Measurements from ENCODE around the gene SNX20. TPM values are rescaled to one million over a fixed set of nuclear protein-coding genes. Genes with fewer than 3 reads are reported as not detected.

SNX20 gene
- total RNA-seq, 3 donors from 2014 or later: 1.4 to 2.9 (median 1.7) TPM

GRCh38 chr16:50671644-50672260 lies 9.4 kb downstream of the SNX20 start:
- Histone ChIP-seq H3K4me3 (no peak overlapping the region), H3K36me3 (ENCODE audit: low read depth) (no peaks in the 10 kb centered on the region), H3K4me1 (ENCODE audit: low read depth) (no peaks in the 10 kb centered on the region), H3K9me3 (peaks cover 28% of the 10 kb centered on the region)
- DNase-seq: peak in 1 of 3 donors; percentile 56
- TF ChIP-seq, protein P1, sequence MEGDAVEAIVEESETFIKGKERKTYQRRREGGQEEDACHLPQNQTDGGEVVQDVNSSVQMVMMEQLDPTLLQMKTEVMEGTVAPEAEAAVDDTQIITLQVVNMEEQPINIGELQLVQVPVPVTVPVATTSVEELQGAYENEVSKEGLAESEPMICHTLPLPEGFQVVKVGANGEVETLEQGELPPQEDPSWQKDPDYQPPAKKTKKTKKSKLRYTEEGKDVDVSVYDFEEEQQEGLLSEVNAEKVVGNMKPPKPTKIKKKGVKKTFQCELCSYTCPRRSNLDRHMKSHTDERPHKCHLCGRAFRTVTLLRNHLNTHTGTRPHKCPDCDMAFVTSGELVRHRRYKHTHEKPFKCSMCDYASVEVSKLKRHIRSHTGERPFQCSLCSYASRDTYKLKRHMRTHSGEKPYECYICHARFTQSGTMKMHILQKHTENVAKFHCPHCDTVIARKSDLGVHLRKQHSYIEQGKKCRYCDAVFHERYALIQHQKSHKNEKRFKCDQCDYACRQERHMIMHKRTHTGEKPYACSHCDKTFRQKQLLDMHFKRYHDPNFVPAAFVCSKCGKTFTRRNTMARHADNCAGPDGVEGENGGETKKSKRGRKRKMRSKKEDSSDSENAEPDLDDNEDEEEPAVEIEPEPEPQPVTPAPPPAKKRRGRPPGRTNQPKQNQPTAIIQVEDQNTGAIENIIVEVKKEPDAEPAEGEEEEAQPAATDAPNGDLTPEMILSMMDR (IDR thresholded peaks at IDR 0.05): no peak
- ATAC-seq: peak; percentile 49
- intact Hi-C loops (cut with DNase I, micrococcal nuclease): no loop called here

DNA sequence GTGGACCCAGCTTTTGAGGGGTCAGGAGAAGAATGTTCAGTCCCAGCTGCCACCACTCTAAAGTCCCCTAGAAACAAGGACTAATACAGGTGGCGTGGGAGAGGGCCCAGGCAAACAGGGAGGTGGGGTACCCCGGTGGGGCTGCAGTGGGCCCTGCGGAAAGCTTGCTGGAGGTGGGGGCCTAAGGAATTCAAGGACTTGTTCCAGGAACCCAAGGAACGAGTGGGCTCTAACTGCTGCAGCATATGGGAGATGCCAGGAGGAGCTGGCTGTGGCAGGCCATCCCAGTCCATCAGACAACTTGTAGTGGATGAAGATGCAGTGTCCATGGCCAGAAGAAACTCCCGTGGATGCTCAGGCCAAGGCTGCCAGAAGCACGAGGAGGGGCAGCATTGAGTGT lies 10.6 kb downstream of the SNX20 start:
- DNase-seq: no peak
- no peaks in the 10 kb centered on the region for H3K36me3 ChIP-seq (ENCODE audit: low read depth)
- H3K4me1 ChIP-seq (ENCODE audit: low read depth): no peaks in the 10 kb centered on the region
- ATAC-seq: no peak
- H3K4me3 ChIP-seq: no peak overlapping the region
- TF ChIP-seq, protein P1 (IDR thresholded peaks at IDR 0.05): no peak
- H3K9me3 ChIP-seq: peaks cover 28% of the 10 kb centered on the region
- intact Hi-C loops (cut with DNase I, micrococcal nuclease): no loop called here

GRCh38 chr16:50669741-50670140 lies 11.4 kb downstream of the SNX20 start:
- TF ChIP-seq, protein P1 (IDR thresholded peaks at IDR 0.05): no peak
- no peak overlapping the region for H3K4me3 ChIP-seq
- intact Hi-C loops (cut with DNase I, micrococcal nuclease): loop anchor here (5.0 to 10.0 kb wide), 2 partner anchors 295 to 647 kb away; no protein-coding TSS in a partner anchor
- H3K36me3 ChIP-seq (ENCODE audit: low read depth): no peaks in the 10 kb centered on the region
- DNase-seq (no peak), ATAC-seq (no peak)
- H3K4me1 ChIP-seq (ENCODE audit: low read depth): no peaks in the 10 kb centered on the region
- H3K9me3 ChIP-seq: peaks cover 28% of the 10 kb centered on the region

DNA sequence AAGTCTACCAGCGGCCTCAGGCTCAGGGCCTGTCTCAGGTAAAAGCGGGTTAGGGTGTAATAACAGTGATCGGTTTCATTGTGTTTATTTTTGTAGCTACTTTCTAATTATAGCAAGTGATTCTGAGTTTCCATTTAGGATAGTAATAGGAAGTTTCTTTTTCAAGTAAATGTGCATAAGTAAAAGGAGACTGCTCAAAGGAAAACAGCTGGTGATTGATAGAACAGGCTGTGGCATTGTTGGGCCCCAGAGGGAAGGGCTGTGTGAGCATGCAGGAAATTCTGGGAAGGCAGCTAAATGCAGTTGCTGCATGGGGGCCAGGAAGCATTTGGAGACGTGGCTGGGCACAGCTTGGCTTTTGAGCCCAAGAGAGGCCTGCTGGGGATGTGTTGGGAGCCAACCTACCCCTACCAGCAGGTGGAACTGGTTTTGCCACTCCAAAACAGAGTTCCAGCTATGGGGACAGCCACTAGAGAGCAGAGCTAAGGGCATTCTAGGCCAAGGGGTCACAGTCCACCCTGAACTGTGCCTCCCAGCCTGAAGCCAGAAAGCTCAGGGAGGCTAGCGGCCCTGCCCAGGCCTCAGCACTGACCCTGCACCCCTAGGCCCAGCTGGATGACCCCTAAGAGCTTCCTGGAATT lies 12.6 kb downstream of the SNX20 start:
- TF ChIP-seq, protein P1 (IDR thresholded peaks at IDR 0.05): no peak
- Histone ChIP-seq H3K4me1 (ENCODE audit: low read depth) (no peaks in the 10 kb centered on the region), H3K36me3 (ENCODE audit: low read depth) (no peaks in the 10 kb centered on the region), H3K4me3 (no peak overlapping the region), H3K9me3 (peaks cover 24% of the 10 kb centered on the region)
- ATAC-seq (no peak), DNase-seq (no peak)
- intact Hi-C loops (cut with DNase I, micrococcal nuclease): loop anchor here (5.0 to 10.0 kb wide), 2 partner anchors 294 to 646 kb away; no protein-coding TSS in a partner anchor

DNA sequence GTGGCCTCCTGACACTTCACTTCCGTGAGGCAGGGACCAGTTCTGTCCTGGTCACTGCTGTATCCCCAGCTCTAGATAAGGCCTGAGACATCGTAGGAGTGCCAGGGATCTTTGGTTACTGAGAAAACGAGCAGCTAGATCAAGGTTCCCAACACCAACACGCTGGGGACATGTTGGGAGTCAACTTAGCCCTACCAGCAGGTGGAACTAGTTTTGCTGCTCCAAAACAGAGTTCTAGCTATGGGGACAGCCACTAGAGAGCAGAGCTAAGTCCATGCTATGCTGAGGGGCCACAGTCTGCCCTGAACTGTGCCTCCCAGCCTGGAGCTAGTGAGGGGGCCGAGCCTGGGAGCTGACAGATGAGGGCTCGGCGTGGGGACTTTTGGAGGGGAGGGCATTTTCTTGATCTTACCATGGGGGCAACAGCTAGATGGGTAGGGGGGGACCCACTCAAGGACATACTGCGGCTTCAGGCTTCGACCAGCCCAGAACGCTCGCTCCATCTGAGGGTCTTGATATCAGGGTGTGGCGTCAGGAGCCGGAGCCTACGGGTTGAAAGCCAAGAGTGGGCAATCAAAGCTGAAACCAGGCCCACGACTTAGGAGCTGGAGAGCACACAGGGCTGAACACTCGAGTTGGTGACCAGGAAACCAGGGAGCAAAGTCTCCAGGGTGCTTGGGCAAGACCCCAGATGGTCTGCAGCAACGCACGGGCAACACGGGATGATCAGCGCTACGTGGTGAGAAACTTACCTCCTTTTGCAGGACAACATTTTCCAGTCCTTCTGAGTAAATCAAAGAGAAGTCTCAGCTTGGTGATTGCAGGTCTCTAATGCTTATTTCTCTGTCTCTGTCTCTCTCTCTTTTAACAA lies 13.4 kb downstream of the SNX20 start:
- intact Hi-C loops (cut with DNase I, micrococcal nuclease): loop anchor here (5.0 to 10.0 kb wide), 2 partner anchors 293 to 645 kb away; no protein-coding TSS in a partner anchor
- no peaks in the 10 kb centered on the region for H3K4me1 ChIP-seq (ENCODE audit: low read depth)
- H3K4me3 ChIP-seq: no peak overlapping the region
- H3K36me3 ChIP-seq (ENCODE audit: low read depth): no peaks in the 10 kb centered on the region
- DNase-seq (no peak), ATAC-seq (peak; percentile 13)
- TF ChIP-seq, protein P1 (IDR thresholded peaks at IDR 0.05): no peak
- H3K9me3 ChIP-seq: peaks cover 16% of the 10 kb centered on the region

Measured in mucosa of descending colon (tissue), 3 donors.